ENCODE results near the gene NCKIPSD. TPM values are rescaled to one million over a fixed set of nuclear protein-coding genes. Genes with fewer than 3 reads are reported as not detected.

NCKIPSD gene
- total RNA-seq, 1 experiment from 2014 or later: 26.9 TPM

- Mint-ChIP-seq H3K4me3 (ENCODE audit: unreplicated experiment) (no peak overlapping the region), H3K36me3 (ENCODE audit: insufficient read depth, unreplicated experiment) (peaks cover 28% of the 10 kb centered on the region), H3K27ac (ENCODE audit: low read depth, unreplicated experiment) (no peak overlapping the region), H3K9me3 (ENCODE audit: unreplicated experiment) (no peaks in the 10 kb centered on the region), H3K27me3 (ENCODE audit: insufficient read depth, unreplicated experiment) (no peaks in the 10 kb centered on the region), H3K4me1 (ENCODE audit: insufficient read depth, unreplicated experiment) (no peaks in the 10 kb centered on the region)
- BruUV-seq (replicated peaks): no TSS peak
- ChIA-PET CTCF (interaction anchor here (0.6 to 1.1 kb wide), 2 partner anchors 67 to 559 kb away, joined by 3 to 5 read pairs; no protein-coding TSS in a partner anchor), POLR2A (interaction anchor here (1.1 kb wide), 1 partner anchor 37 kb away, joined by 5 read pairs; no protein-coding TSS in a partner anchor)
- no peak for DNase-seq (ENCODE audit: unreplicated experiment)
- intact Hi-C loops (cut with micrococcal nuclease): no loop called here
- no peak for TF ChIP-seq CTCF (IDR thresholded peaks at IDR 0.05; ENCODE audit: unreplicated experiment)
Measured at GRCh38 chr3:48672522-48672921, 13.2 kb downstream of the NCKIPSD start.

GRCh38 chr3:48664929-48665328 lies 20.8 kb downstream of the NCKIPSD start:
- Mint-ChIP-seq H3K27me3 (ENCODE audit: insufficient read depth, unreplicated experiment) (no peaks in the 10 kb centered on the region), H3K36me3 (ENCODE audit: insufficient read depth, unreplicated experiment) (peaks cover 48% of the 10 kb centered on the region), H3K4me1 (ENCODE audit: insufficient read depth, unreplicated experiment) (peaks cover 6% of the 10 kb centered on the region), H3K9me3 (ENCODE audit: unreplicated experiment) (no peaks in the 10 kb centered on the region), H3K27ac (ENCODE audit: low read depth, unreplicated experiment) (no peak overlapping the region), H3K4me3 (ENCODE audit: unreplicated experiment) (no peak overlapping the region)
- ChIA-PET CTCF (interaction anchor here (0.5 to 3.5 kb wide), 8 partner anchors 19 to 119 kb away, joined by 3 to 16 read pairs (median 4); partner anchors contain the start of gene SLC26A6), POLR2A (interaction anchor here (0.5 to 5.0 kb wide), 9 partner anchors 10 to 288 kb away, joined by 3 to 50 read pairs (median 7); partner anchors contain the start of genes IP6K2 and NCKIPSD)
- no TSS peak for BruUV-seq (replicated peaks)
- TF ChIP-seq CTCF (IDR thresholded peaks at IDR 0.05; ENCODE audit: unreplicated experiment): no peak
- intact Hi-C loops (cut with micrococcal nuclease): loop anchor here (1.0 to 5.0 kb wide), 3 partner anchors 20 to 198 kb away; partner anchors contain the start of genes NCKIPSD and UQCRC1
- DNase-seq (ENCODE audit: unreplicated experiment): no peak

- H3K4me3 Mint-ChIP-seq (ENCODE audit: unreplicated experiment): peak overlapping the region; percentile 96
- peaks cover 6% of the 10 kb centered on the region for H3K4me1 Mint-ChIP-seq (ENCODE audit: insufficient read depth, unreplicated experiment)
- POLR2A ChIA-PET: interaction anchor here (0.6 to 5.1 kb wide), 27 partner anchors 10 to 429 kb away, joined by 3 to 88 read pairs (median 8); partner anchors contain the start of genes ARIH2, CCDC51, IP6K2 and NCKIPSD
- CTCF ChIA-PET: interaction anchor here (0.6 to 3.5 kb wide), 13 partner anchors 20 to 1294 kb away, joined by 3 to 16 read pairs (median 4); partner anchors contain the start of gene SLC26A6
- DNase-seq (ENCODE audit: unreplicated experiment): no peak
- no peaks in the 10 kb centered on the region for H3K27me3 Mint-ChIP-seq (ENCODE audit: insufficient read depth, unreplicated experiment)
- no TSS peak for BruUV-seq (replicated peaks)
- peaks cover 52% of the 10 kb centered on the region for H3K36me3 Mint-ChIP-seq (ENCODE audit: insufficient read depth, unreplicated experiment)
- intact Hi-C loops (cut with micrococcal nuclease): loop anchor here (1.0 to 5.0 kb wide), 3 partner anchors 21 to 197 kb away; partner anchors contain the start of genes NCKIPSD and UQCRC1
- TF ChIP-seq CTCF (IDR thresholded peaks at IDR 0.05; ENCODE audit: unreplicated experiment): no peak
- no peaks in the 10 kb centered on the region for H3K9me3 Mint-ChIP-seq (ENCODE audit: unreplicated experiment)
- peak overlapping the region; percentile 99 for H3K27ac Mint-ChIP-seq (ENCODE audit: low read depth, unreplicated experiment)
Measured at GRCh38 chr3:48664313-48664644, 21.4 kb downstream of the NCKIPSD start.

- no peaks in the 10 kb centered on the region for H3K9me3 Mint-ChIP-seq (ENCODE audit: unreplicated experiment)
- no TSS peak for BruUV-seq (replicated peaks)
- H3K4me1 Mint-ChIP-seq (ENCODE audit: insufficient read depth, unreplicated experiment): peaks cover 6% of the 10 kb centered on the region
- H3K27ac Mint-ChIP-seq (ENCODE audit: low read depth, unreplicated experiment): peak overlapping the region; percentile 99
- peak overlapping the region; percentile 96 for H3K4me3 Mint-ChIP-seq (ENCODE audit: unreplicated experiment)
- peak; percentile 80 for TF ChIP-seq CTCF (IDR thresholded peaks at IDR 0.05; ENCODE audit: unreplicated experiment)
- no peaks in the 10 kb centered on the region for H3K27me3 Mint-ChIP-seq (ENCODE audit: insufficient read depth, unreplicated experiment)
- intact Hi-C loops (cut with micrococcal nuclease): loop anchor here (1.0 to 5.0 kb wide), 5 partner anchors 22 to 196 kb away; partner anchors contain the start of genes NCKIPSD, SLC26A6 and UQCRC1
- POLR2A ChIA-PET: interaction anchor here (0.6 to 5.1 kb wide), 40 partner anchors 8 to 429 kb away, joined by 3 to 88 read pairs (median 4); partner anchors contain the start of genes ARIH2, ATRIP, CCDC51 and IP6K2
- CTCF ChIA-PET: interaction anchor here (0.6 to 3.5 kb wide), 16 partner anchors 9 to 1293 kb away, joined by 3 to 16 read pairs (median 4); partner anchors contain the start of gene SLC26A6
- H3K36me3 Mint-ChIP-seq (ENCODE audit: insufficient read depth, unreplicated experiment): peaks cover 58% of the 10 kb centered on the region
- peak; percentile 99 for DNase-seq (ENCODE audit: unreplicated experiment)
Measured at GRCh38 chr3:48663489-48664312, 22.0 kb downstream of the NCKIPSD start.

All from MCF 10A (cell line).